CD4-positive, alpha-beta T cell (primary cell): ENCODE data around the gene PDXK. TPM values are rescaled to one million over a fixed set of nuclear protein-coding genes. Genes with fewer than 3 reads are reported as not detected.

ENCODE experiments used
- ATAC-seq: fragments of 200-7000 bp; cut with Tn5 transposase; one replicate; pipeline ENCODE4 v1.10.0; 2022; ENCODE audit warnings: mild to moderate bottlenecking; ENCODE audit not compliant: poor library complexity
- CTCF ChIA-PET: fragments of 350-600 bp; sonication (Branson Sonifier 250); formaldehyde crosslinking; loops from one replicate; lab custom pipeline; 2021; ENCODE audit warnings: antibody characterized with exemption, inconsistent platforms; lab: Charles Lee
- POLR2A ChIA-PET: fragments of 350-600 bp; sonication (Branson Sonifier 250); formaldehyde crosslinking; loops from one replicate; lab custom pipeline; 2021; ENCODE audit warnings: antibody characterized with exemption, inconsistent platforms; lab: Charles Lee
- DNase-seq, 14 experiments: peaks; one replicate each; pipeline ENCODE4 v3.0.0-alpha.2; 2013 to 2020; ENCODE audit warnings: mixed read lengths in 2 of 14
- H3K27ac ChIP-seq, 2 donors: one replicate each; pipeline versions ENCODE4 v1.5.1 to v1.7.0; 2013; ENCODE audit warnings: low read length in 2 of 2, low read depth in 1 of 2, mild to moderate bottlenecking in 1 of 2
- H3K27me3 ChIP-seq, 2 experiments: 1 replicate in 1 of 2; 2 replicates in 1 of 2; pipeline versions ENCODE4 v1.6.1 to v1.7.0; 2013; ENCODE audit warnings: low read length in 2 of 2, control low read depth in 1 of 2, mild to moderate bottlenecking in 1 of 2, moderate library complexity in 1 of 2; ENCODE audit not compliant: insufficient read depth in 2 of 2, control insufficient read depth in 1 of 2
- H3K36me3 ChIP-seq: one replicate; pipeline ENCODE4 v1.6.1; 2013; ENCODE audit warnings: low read length, control low read depth; ENCODE audit not compliant: insufficient read depth
- H3K4me1 ChIP-seq: one replicate; pipeline ENCODE4 v1.6.1; 2013; ENCODE audit warnings: low read length, control low read depth; ENCODE audit not compliant: insufficient read depth
- H3K4me3 ChIP-seq: one replicate; pipeline ENCODE4 v1.5.1; 2013; ENCODE audit warnings: mild to moderate bottlenecking, low read length, moderate library complexity
- H3K9me3 ChIP-seq, 2 experiments: 1 replicate in 1 of 2; 2 replicates in 1 of 2; pipeline versions ENCODE4 v1.6.1 to v1.7.0; 2013; ENCODE audit warnings: low read length in 2 of 2, mild to moderate bottlenecking in 2 of 2, control low read depth in 1 of 2, moderate library complexity in 1 of 2; ENCODE audit not compliant: control insufficient read depth in 1 of 2, insufficient read depth in 1 of 2
- H3K27ac Mint-ChIP-seq: one replicate; pipeline ENCODE4 v1.8.0; 2020; ENCODE audit warnings: mixed read lengths
- H3K27me3 Mint-ChIP-seq: one replicate; pipeline ENCODE4 v1.8.0; 2021; ENCODE audit warnings: mixed read lengths
- H3K36me3 Mint-ChIP-seq: one replicate; pipeline ENCODE4 v1.8.0; 2021; ENCODE audit warnings: low read depth, mixed read lengths
- H3K4me1 Mint-ChIP-seq: one replicate; pipeline ENCODE4 v1.8.0; 2021; ENCODE audit warnings: low read depth, mixed read lengths
- H3K4me3 Mint-ChIP-seq: one replicate; pipeline ENCODE4 v1.8.0; 2020; ENCODE audit warnings: mild to moderate bottlenecking, mixed read lengths
- H3K9me3 Mint-ChIP-seq: one replicate; pipeline ENCODE4 v1.8.0; 2020; ENCODE audit warnings: mixed read lengths
- CTCF ChIP-seq: fragments of 200-600 bp; IDR thresholded peaks from one replicate; pipeline ENCODE4 v1.8.0; 2022; ENCODE audit warnings: antibody characterized with exemption, mild to moderate bottlenecking
- intact Hi-C, 2 experiments: fragments of 100-400 bp; cut with DNase I in 1 of 2; cut with micrococcal nuclease in 1 of 2; formaldehyde crosslinking; loops; one replicate each; pipeline versions ENCODE4 v1.15.1 to v1.9.0; 2023 to 2025; cut with DNase I, micrococcal nuclease
- total RNA-seq, 174 experiments: library from RNA in 2 of 174; stranded (reverse) in 2 of 174; gene quantifications; one replicate each; pipeline ENCODE4 v1.2.3 and lab custom pipeline; 2021 to 2026

PDXK gene
- total RNA-seq, 2 experiments from 2014 or later = 74.8 to 77.0 TPM

DNA sequence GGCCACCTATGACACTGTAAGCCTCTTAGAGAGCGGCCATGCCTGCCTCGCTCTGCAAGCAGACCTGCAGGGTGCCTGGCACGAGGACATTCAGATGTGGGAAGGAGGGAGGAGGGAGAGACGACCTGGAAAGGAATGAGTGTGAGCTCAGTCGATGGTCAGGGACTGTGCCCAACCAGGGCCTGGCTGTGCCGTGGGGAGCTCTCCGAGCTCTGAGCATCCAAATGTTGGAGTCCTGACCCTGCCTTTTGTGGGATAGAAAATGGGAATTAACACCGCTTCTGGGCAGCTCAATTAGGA is 49.9 kb downstream of the PDXK start:
- no peak for ATAC-seq
- H3K9me3 Mint-ChIP-seq = no peaks in the 10 kb centered on the region
- H3K27me3 ChIP-seq = no peaks in the 10 kb centered on the region
- H3K27ac ChIP-seq = no peak overlapping the region
- POLR2A ChIA-PET = no interaction called here
- no peak overlapping the region for H3K4me3 Mint-ChIP-seq
- no peak for TF ChIP-seq CTCF
- H3K4me3 ChIP-seq = no peak overlapping the region
- peaks cover 7% of the 10 kb centered on the region for H3K4me1 Mint-ChIP-seq
- H3K36me3 ChIP-seq = peaks cover 14% of the 10 kb centered on the region
- H3K4me1 ChIP-seq = peaks cover 2% of the 10 kb centered on the region
- no peak for DNase-seq
- no peak overlapping the region for H3K27ac Mint-ChIP-seq
- no peaks in the 10 kb centered on the region for H3K27me3 Mint-ChIP-seq
- no peaks in the 10 kb centered on the region for H3K9me3 ChIP-seq
- CTCF ChIA-PET = no interaction called here
- intact Hi-C loops = no loop called here
- peaks cover 18% of the 10 kb centered on the region for H3K36me3 Mint-ChIP-seq

- no peaks in the 10 kb centered on the region for H3K9me3 ChIP-seq
- CTCF ChIA-PET = no interaction called here
- Mint-ChIP-seq H3K27me3 (no peaks in the 10 kb centered on the region), H3K36me3 (peaks cover 23% of the 10 kb centered on the region), H3K4me3 (no peak overlapping the region), H3K27ac (no peak overlapping the region), H3K4me1 (peaks cover 13% of the 10 kb centered on the region), H3K9me3 (no peaks in the 10 kb centered on the region)
- intact Hi-C loops = no loop called here
- no peak for TF ChIP-seq CTCF
- no peak overlapping the region for H3K27ac ChIP-seq
- peaks cover 21% of the 10 kb centered on the region for H3K36me3 ChIP-seq
- ATAC-seq (no peak), DNase-seq (no peak)
- H3K4me1 ChIP-seq = peaks cover 9% of the 10 kb centered on the region
- H3K27me3 ChIP-seq = no peaks in the 10 kb centered on the region
- POLR2A ChIA-PET = no interaction called here
- H3K4me3 ChIP-seq = no peak overlapping the region
Measured at GRCh38 chr21:43769325-43769958, 50.5 kb downstream of the PDXK start.

GRCh38 chr21:43770066-43770655 is 51.2 kb downstream of the PDXK start:
- Mint-ChIP-seq H3K4me1 (peaks cover 18% of the 10 kb centered on the region), H3K36me3 (peaks cover 27% of the 10 kb centered on the region), H3K27me3 (no peaks in the 10 kb centered on the region), H3K27ac (no peak overlapping the region), H3K9me3 (no peaks in the 10 kb centered on the region), H3K4me3 (no peak overlapping the region)
- H3K27me3 ChIP-seq = no peaks in the 10 kb centered on the region
- intact Hi-C loops = no loop called here
- ATAC-seq = no peak
- H3K27ac ChIP-seq = no peak overlapping the region
- H3K9me3 ChIP-seq = no peaks in the 10 kb centered on the region
- POLR2A ChIA-PET = no interaction called here
- no peak for DNase-seq
- peaks cover 16% of the 10 kb centered on the region for H3K4me1 ChIP-seq
- H3K4me3 ChIP-seq = no peak overlapping the region
- TF ChIP-seq CTCF = no peak
- CTCF ChIA-PET = no interaction called here
- peaks cover 23% of the 10 kb centered on the region for H3K36me3 ChIP-seq
